Fibroblast of lung (primary cell): Measurements from ENCODE around the gene AGPAT4.

Experiments used
- EZH2 ChIP-seq: IDR thresholded peaks from 2 replicates; pipeline ENCODE4 v1.5.1; 2012; ENCODE audit warnings: low read length, control low read depth, mild to moderate bottlenecking; ENCODE audit errors: missing control alignments
- TF ChIP-seq, protein P1 (sequence below), 2 donors: IDR thresholded peaks in 1 of 2; conservative IDR thresholded peaks in 1 of 2; 1 replicate in 1 of 2; 2 replicates in 1 of 2; pipeline ENCODE4 v1.5.1; 2011 to 2012; ENCODE audit warnings: low read length in 2 of 2, control low read depth in 1 of 2, inconsistent platforms in 1 of 2, low read depth in 1 of 2, mild to moderate bottlenecking in 1 of 2

DNA sequence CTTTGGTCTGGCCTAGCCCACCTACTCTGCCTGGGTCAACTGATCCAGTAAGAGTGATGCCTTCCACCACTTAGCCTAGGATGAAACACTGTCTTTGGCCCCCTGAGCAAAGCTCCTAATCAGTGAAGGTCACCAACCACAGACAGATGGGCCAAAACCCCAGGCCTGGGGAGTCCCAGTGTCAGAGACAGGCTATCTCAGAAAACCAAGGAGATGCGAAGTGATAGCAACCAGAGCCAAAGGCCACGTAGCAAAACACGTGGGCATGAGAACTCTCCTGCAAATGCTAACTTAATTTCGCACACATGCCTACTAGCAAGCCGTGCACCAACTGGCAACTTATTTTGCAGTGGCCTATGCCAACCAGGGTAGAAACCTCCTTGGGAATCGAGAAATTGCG lies 29.1 kb downstream of the AGPAT4 start:
- TF ChIP-seq, protein P1, sequence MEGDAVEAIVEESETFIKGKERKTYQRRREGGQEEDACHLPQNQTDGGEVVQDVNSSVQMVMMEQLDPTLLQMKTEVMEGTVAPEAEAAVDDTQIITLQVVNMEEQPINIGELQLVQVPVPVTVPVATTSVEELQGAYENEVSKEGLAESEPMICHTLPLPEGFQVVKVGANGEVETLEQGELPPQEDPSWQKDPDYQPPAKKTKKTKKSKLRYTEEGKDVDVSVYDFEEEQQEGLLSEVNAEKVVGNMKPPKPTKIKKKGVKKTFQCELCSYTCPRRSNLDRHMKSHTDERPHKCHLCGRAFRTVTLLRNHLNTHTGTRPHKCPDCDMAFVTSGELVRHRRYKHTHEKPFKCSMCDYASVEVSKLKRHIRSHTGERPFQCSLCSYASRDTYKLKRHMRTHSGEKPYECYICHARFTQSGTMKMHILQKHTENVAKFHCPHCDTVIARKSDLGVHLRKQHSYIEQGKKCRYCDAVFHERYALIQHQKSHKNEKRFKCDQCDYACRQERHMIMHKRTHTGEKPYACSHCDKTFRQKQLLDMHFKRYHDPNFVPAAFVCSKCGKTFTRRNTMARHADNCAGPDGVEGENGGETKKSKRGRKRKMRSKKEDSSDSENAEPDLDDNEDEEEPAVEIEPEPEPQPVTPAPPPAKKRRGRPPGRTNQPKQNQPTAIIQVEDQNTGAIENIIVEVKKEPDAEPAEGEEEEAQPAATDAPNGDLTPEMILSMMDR (conservative IDR thresholded peaks at IDR 0.05 in 1 of 2, IDR thresholded peaks at IDR 0.05 in 1 of 2; ENCODE audit: low read depth in 1 of 2, low read length in 2 of 2): no peak
- TF ChIP-seq EZH2: no peak
